GM12878 (cell line): ENCODE data around the gene LEMD2. TPM values are rescaled to one million over a fixed set of nuclear protein-coding genes. Genes with fewer than 3 reads are reported as not detected.

Source experiments
- ATAC-seq: fragments of 200-7000 bp; cut with Tn5 transposase; 3 replicates; pipeline ENCODE4 v1.9.1; 2020; ENCODE audit warnings: mild to moderate bottlenecking, moderate library complexity
- BruUV-seq: library from RNA; stranded (reverse); fragments of 400-500 nt; replicated peaks from 2 replicates; lab custom pipeline; 2021; lab: Mats Ljungman, UMichigan
- CTCF ChIA-PET: fragments of 300-600 bp; sonication (Branson Sonifier 250); formaldehyde crosslinking; extraction: SDS; loops from one replicate; lab custom pipeline; 2021; ENCODE audit warnings: inconsistent platforms; lab: Yijun Ruan, JAX
- POLR2A ChIA-PET: fragments of 350-600 bp; formaldehyde crosslinking; extraction: SDS; loops from one replicate; lab custom pipeline; 2021; ENCODE audit warnings: inconsistent platforms; lab: Charles Lee
- RAD21 ChIA-PET: fragments of 300-600 bp; sonication (Branson Sonifier 250); formaldehyde crosslinking; loops from one replicate; lab custom pipeline; 2023; ENCODE audit warnings: antibody characterized with exemption; ENCODE audit not compliant: unreplicated experiment; lab: Charles Lee
- SMC1A ChIA-PET: fragments of 300-600 bp; sonication (Branson Sonifier 250); formaldehyde crosslinking; loops from one replicate; lab custom pipeline; 2023; ENCODE audit not compliant: unreplicated experiment, uncharacterized antibody; lab: Charles Lee
- DNase-seq: peaks from one replicate; pipeline ENCODE4 v3.0.0-alpha.2; 2011; ENCODE audit warnings: low read depth, low spot score
- FAIRE-seq: peaks from 3 replicates; lab custom pipeline; 2011; peaks lifted over from hg19 to GRCh38; lab: Jason Lieb, UNC
- H2AFZ ChIP-seq: 2 replicates; pipeline ENCODE4 v1.6.0; 2011; ENCODE audit warnings: low read depth, low read length, control low read depth; ENCODE audit not compliant: control insufficient read depth
- H3K27ac ChIP-seq: 2 replicates; pipeline ENCODE4 v1.5.1; 2011; ENCODE audit warnings: control low read depth; ENCODE audit not compliant: control insufficient read depth, insufficient read depth
- H3K27me3 ChIP-seq, 2 experiments: replicated peaks in 1 of 2; 2 replicates each; pipeline versions ENCODE4 v1.6.0 to v1.6.1; 2011; ENCODE audit warnings: low read length in 1 of 2; ENCODE audit not compliant: control insufficient read depth in 2 of 2, insufficient read depth in 2 of 2
- H3K36me3 ChIP-seq, 2 experiments: 2 replicates each; pipeline ENCODE4 v1.5.1; 2011; ENCODE audit warnings: low read length in 1 of 2; ENCODE audit not compliant: control insufficient read depth in 2 of 2, insufficient read depth in 2 of 2
- H3K4me1 ChIP-seq: 2 replicates; pipeline ENCODE4 v1.6.1; 2011; ENCODE audit warnings: mild to moderate bottlenecking, low read length, moderate library complexity, mixed read lengths; ENCODE audit not compliant: control insufficient read depth, insufficient read depth
- H3K4me2 ChIP-seq: 2 replicates; pipeline ENCODE4 v1.6.0; 2011; ENCODE audit warnings: control low read depth; ENCODE audit not compliant: control insufficient read depth, insufficient read depth
- H3K4me3 ChIP-seq: fragments of 200-600 bp; sonication (generic); 2 replicates; pipeline ENCODE4 v1.5.1; 2016
- H3K79me2 ChIP-seq: 2 replicates; pipeline ENCODE4 v1.6.0; 2011; ENCODE audit warnings: low read length; ENCODE audit not compliant: control insufficient read depth, insufficient read depth
- H3K9ac ChIP-seq: 2 replicates; pipeline ENCODE4 v1.8.0; 2011; ENCODE audit warnings: low read length, control low read depth, mixed read lengths; ENCODE audit not compliant: control insufficient read depth, insufficient read depth
- H3K9me3 ChIP-seq: replicated peaks from 3 replicates; pipeline ENCODE4 v1.5.1; 2011; ENCODE audit warnings: mild to moderate bottlenecking, low read length; ENCODE audit not compliant: control insufficient read depth, insufficient read depth
- H4K20me1 ChIP-seq: 2 replicates; pipeline ENCODE4 v1.6.0; 2011; ENCODE audit not compliant: control insufficient read depth, insufficient read depth
- CBFB ChIP-seq: IDR thresholded peaks from 2 replicates; pipeline ENCODE4 v1.6.1; 2016; ENCODE audit warnings: antibody characterized with exemption, low read depth
- GATAD2B ChIP-seq: fragments of 450-650 bp; conservative IDR thresholded peaks from 2 replicates; pipeline ENCODE4 v1.6.1; 2017; ENCODE audit warnings: low read depth, mild to moderate bottlenecking, moderate library complexity
- JUNB ChIP-seq: IDR thresholded peaks from 2 replicates; pipeline ENCODE4 v1.6.1; 2016; ENCODE audit warnings: antibody characterized with exemption, mild to moderate bottlenecking
- NR2C1 ChIP-seq: fragments of 450-650 bp; IDR thresholded peaks from 2 replicates; pipeline ENCODE4 v1.6.1; 2017; ENCODE audit warnings: antibody characterized with exemption, mild to moderate bottlenecking, moderate library complexity
- PML ChIP-seq: IDR thresholded peaks from 2 replicates; pipeline ENCODE4 v1.6.1; 2012; ENCODE audit warnings: low read length, inconsistent platforms
- POLR2AphosphoS5 ChIP-seq: IDR thresholded peaks from 2 replicates; pipeline ENCODE4 v1.6.1; 2011; ENCODE audit warnings: mild to moderate bottlenecking, low read length, inconsistent platforms
- RAD21 ChIP-seq: IDR thresholded peaks from 2 replicates; pipeline ENCODE4 v1.6.1; 2011; ENCODE audit warnings: mild to moderate bottlenecking, low read depth, low read length, moderate library complexity; ENCODE audit not compliant: insufficient read depth
- ZNF24 ChIP-seq: fragments of 450-650 bp; IDR thresholded peaks from 2 replicates; pipeline ENCODE4 v1.6.1; 2017; ENCODE audit warnings: antibody characterized with exemption, mild to moderate bottlenecking
- ZNF622 ChIP-seq: fragments of 450-650 bp; IDR thresholded peaks from 2 replicates; pipeline ENCODE4 v1.6.1; 2017; ENCODE audit warnings: mild to moderate bottlenecking, inconsistent platforms
- WGBS: methylation state at CpG from one replicate; pipeline ENCODE4 v1.1.6; 2016; ENCODE audit warnings: low lambda C conversion rate; ENCODE audit not compliant: insufficient replicate concordance, insufficient coverage; ENCODE audit errors: missing lambda C conversion rate; 5-methylcytosine and 5-hydroxymethylcytosine counted together
- in situ Hi-C: fragments of 300-500 bp; cut with MboI; formaldehyde crosslinking; loops from 9 replicates; pipeline ENCODE4 v1.14.3; 2018; ENCODE audit warnings: mixed read lengths
- intact Hi-C: fragments of 100-400 bp; cut with micrococcal nuclease; formaldehyde crosslinking; loops from one replicate; pipeline ENCODE4 v1.14.2; 2022; ENCODE audit not compliant: unreplicated experiment
- polyA plus RNA-seq, 11 experiments: library from polyadenylated mRNA; depleted of rRNA in 4 of 11; unstranded in 6 of 11; stranded (reverse) in 5 of 11; fragments of >200 nt; fragmentation: Nextera tagmentation in 4 of 11; fragmentation: Illumina TruSeq in 1 of 11; extraction: Ambion mirVana in 4 of 11; extraction: Trizol in 1 of 11; gene quantifications; 1 replicate in 1 of 11; 2 replicates in 10 of 11; pipeline versions ENCODE4 v1.2.1 to v1.2.3, GENCODE V29; 2011 to 2016; ENCODE audit warnings: inconsistent platforms in 2 of 11, missing spikeins in 2 of 11, low read depth in 1 of 11
- total RNA-seq, 4 experiments: library from RNA; depleted of rRNA in 3 of 4; stranded (reverse); fragments of >200 nt in 3 of 4; fragmentation: Illumina TruSeq in 1 of 4; extraction: Trizol in 1 of 4; gene quantifications; 2 replicates each; pipeline versions ENCODE4 v1.2.1 to v1.2.3, GENCODE V29; 2013 to 2021
- TF ChIP-seq, protein P1 (sequence below): fragments of 450-650 bp; IDR thresholded peaks from 2 replicates; pipeline ENCODE4 v1.6.1; 2018; ENCODE audit warnings: borderline replicate concordance, mild to moderate bottlenecking; ENCODE audit not compliant: partially characterized antibody
- TF ChIP-seq, protein P2 (sequence below): IDR thresholded peaks from 2 replicates; pipeline ENCODE4 v1.6.1; 2011; ENCODE audit warnings: mild to moderate bottlenecking, low read depth, low read length, moderate library complexity; ENCODE audit not compliant: insufficient replicate concordance
- TF ChIP-seq, protein P3 (sequence below): fragments of 450-650 bp; IDR thresholded peaks from 2 replicates; pipeline ENCODE4 v1.6.1; 2017; ENCODE audit warnings: mild to moderate bottlenecking, moderate library complexity
- TF ChIP-seq, protein P4 (sequence below): IDR thresholded peaks from 2 replicates; pipeline ENCODE4 v1.6.1; 2011; ENCODE audit warnings: borderline replicate concordance, low read depth, mild to moderate bottlenecking, moderate library complexity, mixed read lengths, low read length; ENCODE audit not compliant: insufficient read depth; ENCODE audit errors: extremely low read length

The LEMD2 gene
- total and polyA plus RNA-seq, 10 of the 15 experiments (the other 5 are each of a cell fraction or from before 2014, with no cell fraction given), result 0.45 to 47.1 (median 22.8) TPM

DNA sequence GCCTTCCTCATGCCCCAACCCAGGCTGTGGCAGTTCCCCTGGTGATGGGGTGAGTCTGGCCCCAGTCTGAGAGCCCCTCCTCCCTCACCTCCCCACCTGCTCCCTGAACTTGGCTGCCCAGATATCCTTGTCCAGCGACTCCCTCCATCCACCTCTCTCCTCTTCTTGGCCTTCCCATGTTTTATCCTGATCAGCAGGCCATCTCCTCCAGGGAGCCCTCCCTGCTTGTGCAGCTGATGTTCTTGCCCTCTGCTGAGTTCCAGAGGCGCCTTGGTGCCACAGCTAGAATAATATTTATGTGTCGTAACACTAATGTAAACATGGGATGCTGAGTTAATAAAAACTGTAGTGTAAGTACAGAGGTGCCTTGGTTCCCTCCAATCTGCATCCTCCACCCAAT is 31.8 kb downstream of the LEMD2 start:
- H3K4me3 ChIP-seq, result no peak overlapping the region
- no peak for ATAC-seq
- H3K4me1 ChIP-seq, result peaks cover 11% of the 10 kb centered on the region
- no peaks in the 10 kb centered on the region for H3K36me3 ChIP-seq
- ChIA-PET CTCF (interaction anchor here (1.4 to 7.1 kb wide), 2 partner anchors 11 to 12 kb away, joined by 3 to 40 read pairs; no protein-coding TSS in a partner anchor), SMC1A (interaction anchor here (0.7 to 1.0 kb wide), 2 partner anchors 46 to 213 kb away, joined by 3 to 4 read pairs; partner anchors contain the start of gene UQCC2), RAD21 (no interaction called here), POLR2A (no interaction called here)
- DNase-seq, result no peak
- BruUV-seq, result no TSS peak
- intact Hi-C loops (no loop called here), in situ Hi-C loops (no loop called here)
- H2AFZ ChIP-seq, result no peak overlapping the region
- WGBS, result 27% methylated on average over 3 of the region's 3 CpGs
- H3K9me3 ChIP-seq, result no peaks in the 10 kb centered on the region
- no peaks in the 10 kb centered on the region for H3K79me2 ChIP-seq
- FAIRE-seq, result no peak
- H3K27ac ChIP-seq, result no peak overlapping the region
- TF ChIP-seq POLR2AphosphoS5 (no peak), NR2C1 (no peak), GATAD2B (no peak), ZNF622 (no peak), CBFB (no peak), RAD21 (no peak), PML (no peak), JUNB (no peak), ZNF24 (no peak)
- TF ChIP-seq, protein P1, sequence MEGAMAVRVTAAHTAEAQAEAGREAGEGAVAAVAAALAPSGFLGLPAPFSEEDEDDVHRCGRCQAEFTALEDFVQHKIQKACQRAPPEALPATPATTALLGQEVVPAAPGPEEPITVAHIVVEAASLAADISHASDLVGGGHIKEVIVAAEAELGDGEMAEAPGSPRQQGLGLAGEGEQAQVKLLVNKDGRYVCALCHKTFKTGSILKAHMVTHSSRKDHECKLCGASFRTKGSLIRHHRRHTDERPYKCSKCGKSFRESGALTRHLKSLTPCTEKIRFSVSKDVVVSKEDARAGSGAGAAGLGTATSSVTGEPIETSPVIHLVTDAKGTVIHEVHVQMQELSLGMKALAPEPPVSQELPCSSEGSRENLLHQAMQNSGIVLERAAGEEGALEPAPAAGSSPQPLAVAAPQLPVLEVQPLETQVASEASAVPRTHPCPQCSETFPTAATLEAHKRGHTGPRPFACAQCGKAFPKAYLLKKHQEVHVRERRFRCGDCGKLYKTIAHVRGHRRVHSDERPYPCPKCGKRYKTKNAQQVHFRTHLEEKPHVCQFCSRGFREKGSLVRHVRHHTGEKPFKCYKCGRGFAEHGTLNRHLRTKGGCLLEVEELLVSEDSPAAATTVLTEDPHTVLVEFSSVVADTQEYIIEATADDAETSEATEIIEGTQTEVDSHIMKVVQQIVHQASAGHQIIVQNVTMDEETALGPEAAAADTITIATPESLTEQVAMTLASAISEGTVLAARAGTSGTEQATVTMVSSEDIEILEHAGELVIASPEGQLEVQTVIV, result no peak
- TF ChIP-seq, protein P2, sequence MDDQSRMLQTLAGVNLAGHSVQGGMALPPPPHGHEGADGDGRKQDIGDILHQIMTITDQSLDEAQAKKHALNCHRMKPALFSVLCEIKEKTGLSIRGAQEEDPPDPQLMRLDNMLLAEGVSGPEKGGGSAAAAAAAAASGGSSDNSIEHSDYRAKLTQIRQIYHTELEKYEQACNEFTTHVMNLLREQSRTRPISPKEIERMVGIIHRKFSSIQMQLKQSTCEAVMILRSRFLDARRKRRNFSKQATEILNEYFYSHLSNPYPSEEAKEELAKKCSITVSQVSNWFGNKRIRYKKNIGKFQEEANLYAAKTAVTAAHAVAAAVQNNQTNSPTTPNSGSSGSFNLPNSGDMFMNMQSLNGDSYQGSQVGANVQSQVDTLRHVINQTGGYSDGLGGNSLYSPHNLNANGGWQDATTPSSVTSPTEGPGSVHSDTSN, result no peak
- TF ChIP-seq, protein P3, sequence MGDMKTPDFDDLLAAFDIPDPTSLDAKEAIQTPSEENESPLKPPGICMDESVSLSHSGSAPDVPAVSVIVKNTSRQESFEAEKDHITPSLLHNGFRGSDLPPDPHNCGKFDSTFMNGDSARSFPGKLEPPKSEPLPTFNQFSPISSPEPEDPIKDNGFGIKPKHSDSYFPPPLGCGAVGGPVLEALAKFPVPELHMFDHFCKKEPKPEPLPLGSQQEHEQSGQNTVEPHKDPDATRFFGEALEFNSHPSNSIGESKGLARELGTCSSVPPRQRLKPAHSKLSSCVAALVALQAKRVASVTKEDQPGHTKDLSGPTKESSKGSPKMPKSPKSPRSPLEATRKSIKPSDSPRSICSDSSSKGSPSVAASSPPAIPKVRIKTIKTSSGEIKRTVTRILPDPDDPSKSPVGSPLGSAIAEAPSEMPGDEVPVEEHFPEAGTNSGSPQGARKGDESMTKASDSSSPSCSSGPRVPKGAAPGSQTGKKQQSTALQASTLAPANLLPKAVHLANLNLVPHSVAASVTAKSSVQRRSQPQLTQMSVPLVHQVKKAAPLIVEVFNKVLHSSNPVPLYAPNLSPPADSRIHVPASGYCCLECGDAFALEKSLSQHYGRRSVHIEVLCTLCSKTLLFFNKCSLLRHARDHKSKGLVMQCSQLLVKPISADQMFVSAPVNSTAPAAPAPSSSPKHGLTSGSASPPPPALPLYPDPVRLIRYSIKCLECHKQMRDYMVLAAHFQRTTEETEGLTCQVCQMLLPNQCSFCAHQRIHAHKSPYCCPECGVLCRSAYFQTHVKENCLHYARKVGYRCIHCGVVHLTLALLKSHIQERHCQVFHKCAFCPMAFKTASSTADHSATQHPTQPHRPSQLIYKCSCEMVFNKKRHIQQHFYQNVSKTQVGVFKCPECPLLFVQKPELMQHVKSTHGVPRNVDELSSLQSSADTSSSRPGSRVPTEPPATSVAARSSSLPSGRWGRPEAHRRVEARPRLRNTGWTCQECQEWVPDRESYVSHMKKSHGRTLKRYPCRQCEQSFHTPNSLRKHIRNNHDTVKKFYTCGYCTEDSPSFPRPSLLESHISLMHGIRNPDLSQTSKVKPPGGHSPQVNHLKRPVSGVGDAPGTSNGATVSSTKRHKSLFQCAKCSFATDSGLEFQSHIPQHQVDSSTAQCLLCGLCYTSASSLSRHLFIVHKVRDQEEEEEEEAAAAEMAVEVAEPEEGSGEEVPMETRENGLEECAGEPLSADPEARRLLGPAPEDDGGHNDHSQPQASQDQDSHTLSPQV, result no peak
- TF ChIP-seq, protein P4, sequence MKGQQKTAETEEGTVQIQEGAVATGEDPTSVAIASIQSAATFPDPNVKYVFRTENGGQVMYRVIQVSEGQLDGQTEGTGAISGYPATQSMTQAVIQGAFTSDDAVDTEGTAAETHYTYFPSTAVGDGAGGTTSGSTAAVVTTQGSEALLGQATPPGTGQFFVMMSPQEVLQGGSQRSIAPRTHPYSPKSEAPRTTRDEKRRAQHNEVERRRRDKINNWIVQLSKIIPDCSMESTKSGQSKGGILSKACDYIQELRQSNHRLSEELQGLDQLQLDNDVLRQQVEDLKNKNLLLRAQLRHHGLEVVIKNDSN, result no peak
- no peak overlapping the region for H3K4me2 ChIP-seq
- no peak overlapping the region for H3K9ac ChIP-seq
- H4K20me1 ChIP-seq, result no peaks in the 10 kb centered on the region
- H3K27me3 ChIP-seq, result no peaks in the 10 kb centered on the region; a peak in 1 of 4 replicates
